Osteoblast (primary cell): ENCODE measurements around the gene PALD1. TPM values are rescaled to one million over a fixed set of nuclear protein-coding genes. Genes with fewer than 3 reads are reported as not detected.

Experiments
- DNase-seq: peaks from one replicate; pipeline ENCODE4 v3.0.0; 2011; ENCODE audit warnings: low spot score, mixed read lengths; ENCODE audit not compliant: insufficient read length; ENCODE audit errors: missing footprints
- H2AFZ ChIP-seq: 2 replicates; pipeline ENCODE4 v1.6.0; 2011; ENCODE audit warnings: mild to moderate bottlenecking, low read length
- H3K27ac ChIP-seq: 2 replicates; pipeline ENCODE4 v1.5.1; 2011; ENCODE audit warnings: mild to moderate bottlenecking, low read depth, low read length, moderate library complexity
- H3K27me3 ChIP-seq: 2 replicates; pipeline ENCODE4 v1.6.0; 2012; ENCODE audit warnings: mild to moderate bottlenecking, control low read depth, inconsistent platforms, low read length, moderate library complexity; ENCODE audit not compliant: insufficient read depth
- H3K36me3 ChIP-seq: 2 replicates; pipeline ENCODE4 v1.5.1; 2011; ENCODE audit warnings: mild to moderate bottlenecking, low read length, control low read depth, moderate library complexity; ENCODE audit not compliant: insufficient read depth
- H3K4me1 ChIP-seq: 2 replicates; pipeline ENCODE4 v1.5.1; 2011; ENCODE audit warnings: mild to moderate bottlenecking, low read length, control low read depth, moderate library complexity; ENCODE audit not compliant: insufficient read depth
- H3K4me2 ChIP-seq: 2 replicates; pipeline ENCODE4 v1.6.0; 2011; ENCODE audit warnings: mild to moderate bottlenecking, low read length; ENCODE audit not compliant: insufficient read depth
- H3K4me3 ChIP-seq: fragments of 200-600 bp; sonication (generic); 3 replicates; pipeline ENCODE4 v1.5.1; 2012; ENCODE audit warnings: mild to moderate bottlenecking, low read length, inconsistent platforms; ENCODE audit not compliant: insufficient read depth
- H3K79me2 ChIP-seq: 2 replicates; pipeline ENCODE4 v1.6.0; 2012; ENCODE audit warnings: mild to moderate bottlenecking, low read length, control low read depth, inconsistent platforms; ENCODE audit not compliant: insufficient read depth
- H3K9me3 ChIP-seq: 2 replicates; pipeline ENCODE4 v1.5.1; 2011; ENCODE audit warnings: low read depth, low read length, control low read depth
- H4K20me1 ChIP-seq: 2 replicates; pipeline ENCODE4 v1.6.0; 2012; ENCODE audit warnings: mild to moderate bottlenecking, low read length, control low read depth; ENCODE audit not compliant: insufficient read depth
- CTCF ChIP-seq: IDR thresholded peaks from 2 replicates; pipeline ENCODE4 v1.5.1; 2011; ENCODE audit warnings: mild to moderate bottlenecking, low read depth, low read length, moderate library complexity; ENCODE audit errors: extremely low read depth
- total RNA-seq: library from RNA; depleted of rRNA; stranded (reverse); fragments of >200 nt; gene quantifications from 2 replicates; pipeline ENCODE4 v1.2.3, GENCODE V29; 2012

PALD1 gene
- total RNA-seq, 1 donor = under 0.01 TPM

- Histone ChIP-seq H2AFZ (no peak overlapping the region), H3K4me2 (peak overlapping the region; percentile 20)
Observed at GRCh38 chr10:70551971-70552422, 73.4 kb downstream of the PALD1 start.

GRCh38 chr10:70552586-70552985 is 74.0 kb downstream of the PALD1 start:
- H3K4me1 ChIP-seq = peaks cover 16% of the 10 kb centered on the region
- no peaks in the 10 kb centered on the region for H3K27me3 ChIP-seq
- DNase-seq = peak; percentile 76
- no peak overlapping the region for H2AFZ ChIP-seq
- H3K4me2 ChIP-seq = no peak overlapping the region
- no peaks in the 10 kb centered on the region for H3K36me3 ChIP-seq
- H3K79me2 ChIP-seq = no peaks in the 10 kb centered on the region
- no peaks in the 10 kb centered on the region for H3K9me3 ChIP-seq
- TF ChIP-seq CTCF = no peak
- H3K27ac ChIP-seq = peak overlapping the region; percentile 68
- H4K20me1 ChIP-seq = no peaks in the 10 kb centered on the region
- H3K4me3 ChIP-seq = no peak overlapping the region

More at GRCh38 chr10:70551971-70552422, 73.4 kb downstream of the PALD1 start:
- H3K4me3 ChIP-seq = no peak overlapping the region
- H3K4me1 ChIP-seq = peaks cover 16% of the 10 kb centered on the region
- H3K9me3 ChIP-seq = no peaks in the 10 kb centered on the region
- H3K27me3 ChIP-seq = no peaks in the 10 kb centered on the region
- TF ChIP-seq CTCF = no peak
- H3K79me2 ChIP-seq = no peaks in the 10 kb centered on the region
- no peaks in the 10 kb centered on the region for H3K36me3 ChIP-seq
- no peaks in the 10 kb centered on the region for H4K20me1 ChIP-seq
- H3K27ac ChIP-seq = peak overlapping the region; percentile 68
- peak; percentile 96 for DNase-seq

GRCh38 chr10:70555371-70555770 is 76.8 kb downstream of the PALD1 start:
- no peaks in the 10 kb centered on the region for H4K20me1 ChIP-seq
- peaks cover 21% of the 10 kb centered on the region for H3K4me1 ChIP-seq
- H2AFZ ChIP-seq = no peak overlapping the region
- H3K79me2 ChIP-seq = no peaks in the 10 kb centered on the region
- no peak overlapping the region for H3K4me3 ChIP-seq
- no peak for TF ChIP-seq CTCF
- DNase-seq = peak; percentile 58
- H3K27ac ChIP-seq = no peak overlapping the region
- H3K9me3 ChIP-seq = no peaks in the 10 kb centered on the region
- no peaks in the 10 kb centered on the region for H3K27me3 ChIP-seq
- H3K4me2 ChIP-seq = no peak overlapping the region
- no peaks in the 10 kb centered on the region for H3K36me3 ChIP-seq

GRCh38 chr10:70557086-70557845 is 78.7 kb downstream of the PALD1 start:
- H3K27ac ChIP-seq = no peak overlapping the region
- H3K4me1 ChIP-seq = peaks cover 9% of the 10 kb centered on the region
- H4K20me1 ChIP-seq = no peaks in the 10 kb centered on the region
- no peak for TF ChIP-seq CTCF
- DNase-seq = peak; percentile 60
- H3K27me3 ChIP-seq = no peaks in the 10 kb centered on the region
- H3K79me2 ChIP-seq = no peaks in the 10 kb centered on the region
- no peak overlapping the region for H3K4me3 ChIP-seq
- no peaks in the 10 kb centered on the region for H3K9me3 ChIP-seq
- no peak overlapping the region for H3K4me2 ChIP-seq
- H2AFZ ChIP-seq = no peak overlapping the region
- H3K36me3 ChIP-seq = no peaks in the 10 kb centered on the region
